ENCODE results near the gene TUBGCP6.

TUBGCP6 gene

DNA sequence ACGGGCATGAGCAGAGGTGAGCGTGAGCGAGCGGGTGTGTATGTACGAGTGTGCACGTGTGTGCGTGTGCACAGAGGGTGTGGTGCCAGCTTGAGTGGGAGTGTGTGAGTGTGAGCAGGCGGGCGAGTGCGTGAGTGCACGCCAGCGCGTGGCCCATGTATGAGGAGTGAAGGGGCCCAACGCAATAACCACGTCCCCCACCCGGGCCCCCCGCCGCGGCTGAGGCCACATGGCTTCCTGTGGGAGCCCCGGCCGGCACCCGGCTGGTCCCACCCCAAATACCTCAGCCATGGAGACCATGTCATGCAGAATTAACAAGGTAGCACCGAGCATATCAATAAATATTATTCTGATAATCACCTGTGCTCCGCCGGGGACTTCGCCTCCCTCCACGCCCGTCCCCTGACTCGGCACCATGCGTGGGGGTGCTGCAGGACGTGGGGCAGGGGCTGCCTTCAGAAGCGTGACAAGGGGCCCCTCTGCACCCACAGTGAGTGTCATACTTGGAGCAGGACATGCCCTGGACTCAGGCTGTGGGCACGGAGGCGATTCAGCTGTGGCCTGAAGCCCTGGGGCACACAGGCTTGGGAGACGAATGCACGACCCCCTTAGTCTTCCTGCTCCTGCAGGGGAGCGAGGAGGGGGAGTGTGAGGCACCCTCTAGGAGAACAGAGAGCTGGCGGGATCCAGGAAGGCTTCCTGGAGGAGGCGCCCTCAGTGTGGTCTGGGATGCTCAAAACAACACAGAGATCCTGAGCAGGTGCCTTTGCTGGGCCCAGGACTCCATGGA is 64.7 kb downstream of the TUBGCP6 start:
- Histone ChIP-seq H3K4ac (ENCODE audit: low read depth, low read length) (no peak overlapping the region), H3K4me3 (ENCODE audit: low read depth, low read length) (no peak overlapping the region), H2BK12ac (ENCODE audit: low read length) (no peak overlapping the region), H3K4me1 (ENCODE audit: control insufficient read depth in 1 of 2, insufficient read depth in 2 of 2, low read length in 2 of 2) (peaks cover 10 to 12% of the 10 kb centered on the region in 2 experiments), H3K27me3 (ENCODE audit: insufficient read depth, low read length) (no peaks in the 10 kb centered on the region), H3K36me3 (ENCODE audit: control insufficient read depth in 1 of 2, insufficient read depth in 2 of 2, low read length in 2 of 2) (no peaks in the 10 kb centered on the region), H4K12ac (ENCODE audit: low read depth, low read length) (no peak overlapping the region), H4K91ac (ENCODE audit: low read depth, low read length) (no peak overlapping the region), H3K79me2 (ENCODE audit: control insufficient read depth, insufficient read depth, low read length, poor library complexity) (no peaks in the 10 kb centered on the region), H2BK5ac (ENCODE audit: low read depth, low read length, poor library complexity) (no peak overlapping the region), H3K14ac (ENCODE audit: low read length) (no peak overlapping the region), H3K79me1 (ENCODE audit: low read length) (peaks cover 2% of the 10 kb centered on the region), H3K18ac (ENCODE audit: low read length) (no peak overlapping the region), H3K23ac (ENCODE audit: low read length) (no peak overlapping the region), H3K9ac (ENCODE audit: low read length) (no peak overlapping the region), H2AK5ac (ENCODE audit: low read length) (no peak overlapping the region), H3K9me3 (ENCODE audit: insufficient read depth, low read depth, low read length) (peaks cover 7% of the 10 kb centered on the region), H4K8ac (ENCODE audit: low read depth, low read length) (no peak overlapping the region), H2BK120ac (ENCODE audit: insufficient read depth, low read length, poor library complexity) (no peak overlapping the region), H3K4me2 (ENCODE audit: low read length) (no peak overlapping the region), H2AFZ (ENCODE audit: insufficient read depth, low read length, poor library complexity) (no peak overlapping the region), H3K27ac (ENCODE audit: low read depth, low read length) (no peak overlapping the region)
- 100% methylated on average over 4 of the region's 39 CpGs for WGBS (ENCODE audit: extremely low coverage, insufficient coverage, insufficient read length)
- DNase-seq = no peak

DNA sequence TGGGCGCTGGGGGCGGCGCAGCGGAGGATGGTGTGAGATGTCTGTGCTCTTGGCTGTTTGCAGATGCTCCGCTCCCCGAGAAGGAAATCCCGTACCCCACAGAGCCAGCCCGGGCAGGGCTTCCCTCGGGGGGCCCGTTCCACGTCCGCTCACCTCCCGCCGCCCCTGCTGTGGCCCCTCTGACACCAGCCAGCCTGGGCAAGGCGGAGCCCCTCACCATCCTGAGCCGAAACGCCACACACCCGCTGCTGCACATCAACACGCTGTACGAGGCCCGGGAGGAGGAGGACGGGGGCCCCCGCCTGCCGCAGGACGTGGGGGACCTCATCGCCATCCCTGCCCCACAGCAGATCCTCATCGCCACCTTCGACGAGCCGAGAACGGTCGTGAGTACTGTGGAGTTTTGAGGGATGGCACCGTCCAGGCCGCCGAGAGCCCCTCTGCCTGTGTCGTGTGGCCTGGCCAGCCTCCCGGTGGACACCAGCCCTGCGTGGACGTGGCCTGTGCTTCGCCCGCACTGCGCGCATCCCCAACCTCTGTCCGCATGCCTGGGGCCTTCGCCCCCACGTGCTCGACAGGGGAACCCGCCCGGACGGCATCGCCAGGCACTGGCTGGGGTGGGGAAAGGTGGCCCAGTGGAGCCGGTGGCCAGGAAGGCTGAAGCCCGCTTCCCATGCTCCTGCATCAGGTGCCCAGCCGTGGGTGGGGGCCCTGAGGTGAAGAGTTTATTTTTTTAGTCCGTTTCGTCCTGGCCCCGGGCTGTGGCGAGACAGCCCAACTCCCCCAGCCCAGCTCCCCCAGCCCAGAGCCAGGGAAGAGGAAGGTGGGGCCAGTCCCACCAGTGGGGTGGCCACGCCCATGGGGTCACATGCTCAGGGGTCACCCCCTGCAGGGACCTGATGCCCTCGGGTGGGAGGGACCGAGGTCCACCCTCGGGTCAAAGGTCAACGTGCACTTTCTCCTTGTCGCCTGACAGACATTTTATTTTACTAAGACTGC is 65.7 kb downstream of the TUBGCP6 start:
- no peak overlapping the region for H2BK12ac ChIP-seq (ENCODE audit: low read length)
- no CpG with 5 or more reads among the region's 64 CpGs for WGBS (ENCODE audit: extremely low coverage, insufficient coverage, insufficient read length)

DNA sequence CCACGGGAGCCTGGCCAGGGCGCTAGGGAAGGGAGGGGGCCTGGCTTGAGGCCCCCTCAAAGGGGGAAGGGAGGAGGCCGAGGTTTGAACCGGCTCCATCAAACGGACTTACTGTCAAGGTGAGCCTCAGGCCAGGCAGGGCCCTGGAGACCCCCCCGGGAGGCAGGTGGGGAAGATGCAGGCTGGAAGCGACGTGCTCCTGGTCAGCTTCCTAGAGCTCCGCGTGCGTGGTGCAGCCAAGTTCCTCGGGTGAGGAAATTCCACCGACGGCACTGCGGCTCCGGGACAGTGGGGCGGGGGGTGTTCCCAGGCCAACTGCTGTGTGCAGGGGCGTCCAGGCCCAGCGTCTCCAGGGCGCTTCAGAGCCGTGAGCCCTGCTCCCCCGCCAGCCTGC is 66.4 kb downstream of the TUBGCP6 start:
- Histone ChIP-seq H2BK5ac (ENCODE audit: low read depth, low read length, poor library complexity) (no peak overlapping the region), H4K8ac (ENCODE audit: low read depth, low read length) (no peak overlapping the region), H3K4me2 (ENCODE audit: low read length) (no peak overlapping the region), H4K91ac (ENCODE audit: low read depth, low read length) (no peak overlapping the region), H2AFZ (ENCODE audit: insufficient read depth, low read length, poor library complexity) (no peak overlapping the region), H3K18ac (ENCODE audit: low read length) (no peak overlapping the region), H2BK120ac (ENCODE audit: insufficient read depth, low read length, poor library complexity) (no peak overlapping the region), H3K4me1 (ENCODE audit: control insufficient read depth in 1 of 2, insufficient read depth in 2 of 2, low read length in 2 of 2) (peaks cover 0 to 5% of the 10 kb centered on the region in 2 experiments), H4K12ac (ENCODE audit: low read depth, low read length) (no peak overlapping the region), H3K9me3 (ENCODE audit: insufficient read depth, low read depth, low read length) (peaks cover 7% of the 10 kb centered on the region), H3K79me1 (ENCODE audit: low read length) (no peaks in the 10 kb centered on the region), H2AK5ac (ENCODE audit: low read length) (no peak overlapping the region), H3K79me2 (ENCODE audit: control insufficient read depth, insufficient read depth, low read length, poor library complexity) (no peaks in the 10 kb centered on the region), H3K4me3 (ENCODE audit: low read depth, low read length) (no peak overlapping the region), H3K23ac (ENCODE audit: low read length) (no peak overlapping the region), H3K9ac (ENCODE audit: low read length) (no peak overlapping the region), H3K27ac (ENCODE audit: low read depth, low read length) (no peak overlapping the region), H3K27me3 (ENCODE audit: insufficient read depth, low read length) (no peaks in the 10 kb centered on the region), H3K14ac (ENCODE audit: low read length) (no peak overlapping the region), H2BK12ac (ENCODE audit: low read length) (no peak overlapping the region), H3K4ac (ENCODE audit: low read depth, low read length) (no peak overlapping the region), H3K36me3 (ENCODE audit: control insufficient read depth in 1 of 2, insufficient read depth in 2 of 2, low read length in 2 of 2) (no peaks in the 10 kb centered on the region)
- WGBS (ENCODE audit: extremely low coverage, insufficient coverage, insufficient read length) = no CpG with 5 or more reads among the region's 22 CpGs
- DNase-seq = no peak

More for the DNA sequence above, 65.7 kb downstream of the TUBGCP6 start:
- no peaks in the 10 kb centered on the region for H3K79me2 ChIP-seq (ENCODE audit: control insufficient read depth, insufficient read depth, low read length, poor library complexity)
- no peak overlapping the region for H4K8ac ChIP-seq (ENCODE audit: low read depth, low read length)
- no peak overlapping the region for H2AK5ac ChIP-seq (ENCODE audit: low read length)
- H3K14ac ChIP-seq (ENCODE audit: low read length) = no peak overlapping the region
- H3K9ac ChIP-seq (ENCODE audit: low read length) = no peak overlapping the region
- peaks cover 1 to 5% of the 10 kb centered on the region in 2 experiments for H3K4me1 ChIP-seq (ENCODE audit: control insufficient read depth in 1 of 2, insufficient read depth in 2 of 2, low read length in 2 of 2)
- H3K4ac ChIP-seq (ENCODE audit: low read depth, low read length) = no peak overlapping the region
- no peak overlapping the region for H4K91ac ChIP-seq (ENCODE audit: low read depth, low read length)
- no peak overlapping the region for H3K18ac ChIP-seq (ENCODE audit: low read length)
- no peak overlapping the region for H3K4me3 ChIP-seq (ENCODE audit: low read depth, low read length)
- no peak overlapping the region for H3K27ac ChIP-seq (ENCODE audit: low read depth, low read length)
- no peak overlapping the region for H3K4me2 ChIP-seq (ENCODE audit: low read length)
- H2BK5ac ChIP-seq (ENCODE audit: low read depth, low read length, poor library complexity) = no peak overlapping the region
- H3K79me1 ChIP-seq (ENCODE audit: low read length) = no peaks in the 10 kb centered on the region
- H3K9me3 ChIP-seq (ENCODE audit: insufficient read depth, low read depth, low read length) = peaks cover 7% of the 10 kb centered on the region
- H3K36me3 ChIP-seq (ENCODE audit: control insufficient read depth in 1 of 2, insufficient read depth in 2 of 2, low read length in 2 of 2) = no peaks in the 10 kb centered on the region
- DNase-seq = no peak
- no peaks in the 10 kb centered on the region for H3K27me3 ChIP-seq (ENCODE audit: insufficient read depth, low read length)
- H4K12ac ChIP-seq (ENCODE audit: low read depth, low read length) = no peak overlapping the region
- H2AFZ ChIP-seq (ENCODE audit: insufficient read depth, low read length, poor library complexity) = no peak overlapping the region
- no peak overlapping the region for H3K23ac ChIP-seq (ENCODE audit: low read length)
- H2BK120ac ChIP-seq (ENCODE audit: insufficient read depth, low read length, poor library complexity) = no peak overlapping the region

DNA sequence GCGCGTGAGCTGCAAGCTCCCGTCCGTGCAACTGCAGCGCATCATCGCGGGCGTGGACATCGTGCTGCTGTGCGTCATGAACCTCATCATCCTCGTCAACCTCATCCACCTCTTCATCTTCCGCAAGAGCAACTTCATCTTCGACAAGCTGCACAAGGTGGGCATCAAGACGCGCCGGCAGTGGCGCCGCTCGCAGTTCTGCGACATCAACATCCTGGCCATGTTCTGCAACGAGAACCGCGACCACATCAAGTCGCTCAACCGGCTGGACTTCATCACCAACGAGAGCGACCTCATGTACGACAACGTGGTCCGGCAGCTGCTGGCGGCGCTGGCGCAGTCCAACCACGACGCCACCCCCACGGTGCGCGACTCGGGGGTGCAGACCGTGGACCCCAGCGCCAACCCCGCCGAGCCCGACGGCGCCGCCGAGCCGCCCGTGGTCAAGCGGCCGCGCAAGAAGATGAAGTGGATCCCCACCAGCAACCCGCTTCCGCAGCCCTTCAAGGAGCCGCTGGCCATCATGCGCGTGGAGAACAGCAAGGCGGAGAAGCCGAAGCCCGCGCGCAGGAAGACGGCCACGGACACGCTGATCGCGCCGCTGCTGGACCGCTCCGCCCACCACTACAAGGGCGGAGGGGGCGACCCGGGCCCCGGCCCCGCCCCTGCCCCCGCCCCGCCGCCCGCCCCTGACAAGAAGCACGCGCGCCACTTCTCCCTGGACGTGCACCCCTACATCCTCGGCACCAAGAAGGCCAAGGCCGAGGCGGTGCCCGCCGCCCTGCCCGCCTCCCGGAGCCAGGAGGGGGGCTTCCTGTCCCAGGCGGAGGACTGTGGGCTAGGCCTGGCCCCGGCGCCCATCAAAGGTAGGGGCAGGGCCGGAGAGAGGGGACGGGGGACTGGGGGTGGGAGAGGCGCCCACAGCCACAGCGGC is 67.0 kb downstream of the TUBGCP6 start:
- H3K9ac ChIP-seq (ENCODE audit: low read length) = no peak overlapping the region
- no peak overlapping the region for H4K91ac ChIP-seq (ENCODE audit: low read depth, low read length)
- peaks cover 7% of the 10 kb centered on the region for H3K9me3 ChIP-seq (ENCODE audit: insufficient read depth, low read depth, low read length)
- no CpG with 5 or more reads among the region's 98 CpGs for WGBS (ENCODE audit: extremely low coverage, insufficient coverage, insufficient read length)
- H3K18ac ChIP-seq (ENCODE audit: low read length) = no peak overlapping the region
- no peak overlapping the region for H2BK12ac ChIP-seq (ENCODE audit: low read length)
- no peak overlapping the region for H3K4me3 ChIP-seq (ENCODE audit: low read depth, low read length)
- H2AFZ ChIP-seq (ENCODE audit: insufficient read depth, low read length, poor library complexity) = no peak overlapping the region
- H3K79me2 ChIP-seq (ENCODE audit: control insufficient read depth, insufficient read depth, low read length, poor library complexity) = no peaks in the 10 kb centered on the region
- no peaks in the 10 kb centered on the region for H3K27me3 ChIP-seq (ENCODE audit: insufficient read depth, low read length)
- H4K12ac ChIP-seq (ENCODE audit: low read depth, low read length) = no peak overlapping the region
- H3K14ac ChIP-seq (ENCODE audit: low read length) = no peak overlapping the region
- no peak for DNase-seq
- H3K23ac ChIP-seq (ENCODE audit: low read length) = no peak overlapping the region
- no peaks in the 10 kb centered on the region for H3K36me3 ChIP-seq (ENCODE audit: control insufficient read depth in 1 of 2, insufficient read depth in 2 of 2, low read length in 2 of 2)
- H2BK5ac ChIP-seq (ENCODE audit: low read depth, low read length, poor library complexity) = no peak overlapping the region
- H3K27ac ChIP-seq (ENCODE audit: low read depth, low read length) = no peak overlapping the region
- no peak overlapping the region for H2BK120ac ChIP-seq (ENCODE audit: insufficient read depth, low read length, poor library complexity)
- H2AK5ac ChIP-seq (ENCODE audit: low read length) = no peak overlapping the region
- no peak overlapping the region for H3K4ac ChIP-seq (ENCODE audit: low read depth, low read length)
- H3K4me1 ChIP-seq (ENCODE audit: control insufficient read depth in 1 of 2, insufficient read depth in 2 of 2, low read length in 2 of 2) = peaks cover 0 to 5% of the 10 kb centered on the region in 2 experiments
- no peak overlapping the region for H3K4me2 ChIP-seq (ENCODE audit: low read length)
- no peaks in the 10 kb centered on the region for H3K79me1 ChIP-seq (ENCODE audit: low read length)
- no peak overlapping the region for H4K8ac ChIP-seq (ENCODE audit: low read depth, low read length)
